ENCODE results near the gene D2HGDH. TPM values are rescaled to one million over a fixed set of nuclear protein-coding genes. Genes with fewer than 3 reads are reported as not detected.

D2HGDH gene
- total RNA-seq (2014; rRNA removed; shearing (Covaris generic)): 21.9 and 26.9 TPM in 2 replicates

DNA sequence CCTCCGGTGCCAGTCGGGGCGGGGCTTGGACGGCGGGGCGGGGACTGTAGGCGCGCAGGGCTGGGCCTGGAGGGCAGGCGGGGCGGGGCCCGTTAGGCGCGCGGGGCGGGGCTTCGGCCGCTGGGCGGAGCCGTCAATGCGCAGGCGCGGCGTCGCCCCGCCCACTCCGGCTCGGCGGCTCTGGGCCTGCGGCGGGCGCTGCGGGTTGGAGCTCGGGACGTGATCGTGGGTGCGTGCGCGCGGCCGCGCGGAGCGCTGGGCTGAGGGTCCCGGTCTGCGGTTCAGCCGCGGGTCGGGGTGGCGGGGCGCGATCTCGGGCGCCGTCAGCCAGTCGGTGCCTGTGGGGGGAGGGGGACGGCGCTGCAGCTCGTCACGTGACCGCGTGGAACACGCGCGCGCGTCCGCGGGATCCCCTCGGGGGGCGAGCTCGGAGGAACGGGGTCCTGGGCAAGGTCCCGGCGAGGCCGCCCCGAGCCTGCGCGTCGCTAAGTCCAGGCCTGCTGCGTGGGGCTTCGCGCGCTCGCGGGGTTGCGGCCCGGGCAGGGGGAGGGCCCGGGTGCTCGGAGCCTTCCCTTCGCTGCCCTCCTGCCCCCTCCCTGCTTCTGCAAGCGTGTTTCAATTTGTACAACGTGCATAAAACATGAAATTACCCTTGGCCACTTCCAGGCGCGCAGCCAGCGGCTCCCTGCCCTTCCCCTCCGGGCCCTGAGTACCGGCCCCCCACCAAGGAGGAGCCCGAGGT is at the start of gene D2HGDH:
Gene D2HGDH, plus strand, starts transcription at position 164 of the 742 bp plus-strand sequence. CDS start 595 bp downstream, outside the sequence.

DNA sequence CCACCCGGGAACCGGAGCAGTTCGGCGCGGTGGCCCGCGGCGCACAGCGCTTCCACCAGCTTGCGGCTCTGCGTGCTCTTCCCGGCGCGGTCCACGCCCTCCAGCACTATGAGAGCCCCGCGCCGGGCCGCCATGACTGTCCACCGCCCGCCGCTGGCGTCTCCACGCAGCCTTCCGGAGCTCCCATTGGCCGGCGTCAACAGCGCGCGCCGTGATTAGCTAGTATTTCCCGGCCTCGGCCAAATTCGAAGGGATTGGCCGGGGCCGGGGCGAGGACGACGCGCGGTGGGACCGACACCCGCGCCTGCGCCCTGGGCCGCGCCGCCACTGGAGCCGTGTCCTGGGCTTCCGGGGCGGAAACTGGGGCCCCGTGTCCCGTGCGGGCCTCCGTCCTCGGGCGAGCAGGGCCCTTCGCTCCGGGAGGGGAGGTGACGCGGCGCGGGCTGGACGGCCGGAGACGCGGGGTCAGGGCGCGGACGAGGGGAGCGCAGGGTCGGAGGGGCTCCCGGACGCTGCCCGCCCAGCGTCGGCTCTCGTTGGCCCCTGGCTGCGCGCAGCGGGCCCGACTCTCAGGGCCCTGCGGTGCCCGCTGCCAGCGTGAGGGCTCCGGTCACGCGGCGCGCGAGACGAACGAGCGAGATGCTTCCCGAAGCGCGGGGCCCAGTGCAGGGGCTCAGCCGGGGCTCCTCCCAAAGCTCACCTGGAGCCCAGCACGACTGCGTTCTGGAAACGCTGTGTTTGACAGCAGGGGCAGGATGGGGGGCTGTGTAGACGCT is 47.6 kb upstream of the D2HGDH start, which contains the start of gene DTYMK:
Gene DTYMK, minus strand, starts transcription at position 166 of the 776 bp plus-strand sequence. Its CDS starts 32 bp downstream, at position 134.

DNA sequence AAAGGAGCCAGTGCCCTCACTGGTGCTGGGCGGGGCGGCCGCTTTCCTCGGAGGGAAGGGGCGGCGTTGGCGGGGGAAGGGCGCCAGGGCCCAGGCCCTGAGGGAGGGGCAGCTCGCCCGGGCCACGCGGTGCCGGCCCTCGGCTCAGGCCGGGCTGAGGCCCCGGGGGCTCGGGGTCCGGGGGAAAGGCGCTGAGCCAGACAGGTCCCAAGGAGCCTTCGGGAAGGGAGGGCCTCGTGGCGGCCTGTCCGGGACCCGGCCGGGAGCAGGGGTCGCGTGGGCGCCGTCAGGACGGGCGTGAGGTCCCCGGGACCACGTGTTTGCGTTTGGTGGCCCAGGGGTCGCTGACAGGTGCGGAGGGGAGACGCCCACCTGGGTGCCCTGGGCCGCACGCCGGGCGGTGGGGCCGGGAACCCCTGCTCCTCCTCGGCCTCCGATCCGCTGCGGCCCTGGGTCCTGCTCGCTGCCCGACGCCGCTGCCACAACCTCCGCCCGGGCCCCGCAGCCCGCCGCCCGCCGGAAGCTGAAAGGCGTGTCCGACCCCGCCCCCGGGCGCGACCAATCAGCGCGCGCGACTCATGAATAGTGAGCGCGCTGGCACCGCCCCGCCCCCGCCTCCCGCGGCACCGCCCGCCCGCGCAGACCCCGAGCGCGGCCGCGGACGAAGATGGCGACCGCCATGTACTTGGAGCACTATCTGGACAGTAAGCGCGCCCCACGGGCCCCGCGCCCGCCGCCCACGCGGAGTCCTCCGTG is 32.9 kb upstream of the D2HGDH start, which contains the start of gene ING5:
Gene ING5, plus strand, starts transcription at position 641 of the 756 bp plus-strand sequence. Its CDS starts 27 bp downstream, at position 668.

DNA sequence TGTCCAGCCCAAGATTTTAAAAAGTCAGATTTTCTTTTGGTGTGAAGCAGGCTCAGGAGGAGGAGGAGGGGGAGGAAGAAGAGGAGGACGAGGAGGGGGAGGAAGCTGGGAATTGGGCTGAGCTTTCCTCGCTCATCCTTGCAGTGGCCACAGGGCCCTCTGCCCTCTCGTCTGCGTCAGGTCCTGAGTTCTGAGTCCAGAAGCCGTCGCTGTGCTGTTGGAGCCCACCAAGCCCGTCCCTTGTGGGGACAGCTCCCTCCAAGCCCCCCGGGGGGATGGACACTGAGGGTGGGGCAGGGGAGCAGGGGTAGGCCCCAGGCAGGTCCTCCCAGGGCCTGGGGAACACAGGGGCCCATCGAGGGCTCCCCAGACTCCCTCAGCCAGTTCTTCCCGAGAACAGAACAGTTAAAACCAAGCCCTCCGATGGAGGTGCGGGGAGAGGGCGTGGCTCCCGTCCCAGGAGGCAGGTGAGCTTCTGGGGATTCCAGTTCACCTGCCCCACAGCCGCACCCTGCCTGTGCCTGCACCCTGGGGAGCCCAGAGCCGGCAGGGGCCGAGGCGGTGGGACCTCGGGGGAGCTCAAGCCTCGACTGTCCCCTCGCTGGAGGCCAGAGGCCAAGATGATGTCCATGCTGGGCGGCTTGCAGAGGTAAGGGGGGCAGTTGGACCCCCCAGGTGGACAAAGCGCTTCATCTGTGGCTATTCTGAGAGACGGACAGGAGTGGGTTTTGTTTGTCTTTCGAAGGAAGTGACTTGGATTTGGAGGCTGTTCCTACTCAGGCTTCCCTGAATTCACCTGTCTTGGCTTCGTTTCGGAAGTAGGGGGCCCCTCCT is 42.1 kb downstream of the D2HGDH start, which contains the start of gene GAL3ST2:
Gene GAL3ST2, plus strand, starts transcription at position 487 of the 834 bp plus-strand sequence. Its CDS starts 134 bp downstream, at position 621.

DNA sequence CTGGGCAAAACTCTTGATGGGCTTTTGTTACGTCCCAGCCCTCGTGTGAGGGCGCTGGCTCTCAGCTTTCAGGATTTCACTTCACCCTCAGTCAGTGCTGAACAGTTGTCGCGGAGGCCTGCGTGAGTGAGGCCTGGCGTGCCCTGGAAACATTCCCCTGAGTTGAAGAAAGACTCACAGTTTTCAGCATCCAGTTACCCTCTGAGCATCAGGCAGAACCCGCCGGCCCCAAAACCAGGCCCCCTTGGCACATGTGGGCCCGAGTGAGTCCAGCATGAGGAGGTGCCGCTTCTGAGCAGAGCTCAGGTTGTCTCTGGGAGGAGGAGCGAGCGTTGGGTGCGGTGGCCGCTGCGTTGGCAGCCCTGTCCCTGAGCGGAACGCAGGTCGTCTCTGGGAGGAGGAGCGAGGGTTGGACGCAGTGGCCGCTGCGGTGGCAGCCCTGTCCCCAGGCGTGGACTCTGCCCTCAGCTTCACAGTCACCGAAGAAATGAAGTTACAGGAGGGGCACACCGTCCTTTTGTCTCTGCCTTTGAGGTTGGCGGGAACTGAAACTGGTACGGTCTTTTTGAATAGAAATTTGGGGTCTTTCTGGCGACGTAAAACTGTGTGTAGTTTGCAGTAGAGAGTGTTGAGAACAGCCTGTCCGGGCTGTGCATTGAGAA is 74.4 kb downstream of the D2HGDH start, which contains the start of gene NEU4:
Gene NEU4, plus strand, starts transcription at position 473 of the 662 bp plus-strand sequence. CDS start 5,292 bp downstream, outside the sequence.

Other genes starting within 250 kb of the D2HGDH start
- gene STK25, start 226.0 kb upstream of the D2HGDH start, total RNA-seq (2014; rRNA removed; shearing (Covaris generic)): 91.4 and 92.6 TPM in 2 replicates
- gene BOK, start 175.9 kb upstream of the D2HGDH start, total RNA-seq (2014; rRNA removed; shearing (Covaris generic)): 5.1 and 8.0 TPM in 2 replicates
- 60.0 and 64.0 TPM in 2 replicates for gene THAP4, start 97.5 kb upstream of the D2HGDH start, total RNA-seq (2014; rRNA removed; shearing (Covaris generic))
- 23.7 and 40.7 TPM in 2 replicates for gene ATG4B, start 96.9 kb upstream of the D2HGDH start, total RNA-seq (2014; rRNA removed; shearing (Covaris generic))
- gene DTYMK, start 47.8 kb upstream of the D2HGDH start, total RNA-seq (2014; rRNA removed; shearing (Covaris generic)): 52.4 and 56.2 TPM in 2 replicates
- 37.2 and 47.0 TPM in 2 replicates for gene ING5, start 32.6 kb upstream of the D2HGDH start, total RNA-seq (2014; rRNA removed; shearing (Covaris generic))
- not detected in 2 replicates for gene GAL3ST2, start 42.2 kb downstream of the D2HGDH start, total RNA-seq (2014; rRNA removed; shearing (Covaris generic))
- 0.34 TPM in 1 of 2 replicates, not detected in the other for gene NEU4, start 74.6 kb downstream of the D2HGDH start, total RNA-seq (2014; rRNA removed; shearing (Covaris generic))
- gene PDCD1, start 124.3 kb downstream of the D2HGDH start, total RNA-seq (2014; rRNA removed; shearing (Covaris generic)): not detected in 2 replicates
- gene RTP5, start 135.1 kb downstream of the D2HGDH start, total RNA-seq (2014; rRNA removed; shearing (Covaris generic)): not detected in 2 replicates